Measurements from ENCODE around the gene GRSF1.

DNA sequence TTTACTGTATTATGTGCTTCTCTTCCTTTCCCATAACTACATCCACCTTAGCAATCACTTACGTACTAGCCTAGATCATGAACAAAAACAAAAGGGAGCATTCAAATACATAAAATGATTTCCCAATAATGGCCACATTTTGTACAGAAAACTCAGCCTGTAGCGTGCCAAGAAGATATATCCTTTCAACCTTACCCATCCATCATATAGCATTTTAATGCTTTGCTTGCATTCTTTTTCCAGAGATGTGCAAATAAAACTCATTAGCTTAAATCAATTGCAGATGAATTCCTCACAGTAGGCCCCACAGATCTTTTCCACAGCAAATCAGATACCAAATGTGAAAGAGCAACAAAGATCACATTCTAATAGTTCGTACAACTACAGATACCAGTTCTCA, 20.8 kb downstream of the GRSF1 start:
- TF ChIP-seq, protein P1, sequence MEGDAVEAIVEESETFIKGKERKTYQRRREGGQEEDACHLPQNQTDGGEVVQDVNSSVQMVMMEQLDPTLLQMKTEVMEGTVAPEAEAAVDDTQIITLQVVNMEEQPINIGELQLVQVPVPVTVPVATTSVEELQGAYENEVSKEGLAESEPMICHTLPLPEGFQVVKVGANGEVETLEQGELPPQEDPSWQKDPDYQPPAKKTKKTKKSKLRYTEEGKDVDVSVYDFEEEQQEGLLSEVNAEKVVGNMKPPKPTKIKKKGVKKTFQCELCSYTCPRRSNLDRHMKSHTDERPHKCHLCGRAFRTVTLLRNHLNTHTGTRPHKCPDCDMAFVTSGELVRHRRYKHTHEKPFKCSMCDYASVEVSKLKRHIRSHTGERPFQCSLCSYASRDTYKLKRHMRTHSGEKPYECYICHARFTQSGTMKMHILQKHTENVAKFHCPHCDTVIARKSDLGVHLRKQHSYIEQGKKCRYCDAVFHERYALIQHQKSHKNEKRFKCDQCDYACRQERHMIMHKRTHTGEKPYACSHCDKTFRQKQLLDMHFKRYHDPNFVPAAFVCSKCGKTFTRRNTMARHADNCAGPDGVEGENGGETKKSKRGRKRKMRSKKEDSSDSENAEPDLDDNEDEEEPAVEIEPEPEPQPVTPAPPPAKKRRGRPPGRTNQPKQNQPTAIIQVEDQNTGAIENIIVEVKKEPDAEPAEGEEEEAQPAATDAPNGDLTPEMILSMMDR (IDR thresholded peaks at IDR 0.05; ENCODE audit: low read length): no peak
- TF ChIP-seq EZH2 (optimal IDR thresholded peaks at IDR 0.05; ENCODE audit: low read depth, low read length) (no peak), EZH2phosphoT487 (IDR thresholded peaks at IDR 0.05; ENCODE audit: low read length) (no peak)
